HL-60 (cell line): ENCODE measurements around the gene RPRM.

ENCODE experiments used
- TF ChIP-seq, protein P1 (sequence below): IDR thresholded peaks from one replicate; pipeline ENCODE4 v1.5.1; 2011; ENCODE audit warnings: low read length, control low read depth, inconsistent platforms; ENCODE audit not compliant: insufficient read depth
- TF ChIP-seq, protein P2 (sequence below): IDR thresholded peaks from 2 replicates; pipeline ENCODE4 v1.6.1; 2012; ENCODE audit warnings: low read depth; ENCODE audit not compliant: insufficient replicate concordance

- TF ChIP-seq, protein P1, sequence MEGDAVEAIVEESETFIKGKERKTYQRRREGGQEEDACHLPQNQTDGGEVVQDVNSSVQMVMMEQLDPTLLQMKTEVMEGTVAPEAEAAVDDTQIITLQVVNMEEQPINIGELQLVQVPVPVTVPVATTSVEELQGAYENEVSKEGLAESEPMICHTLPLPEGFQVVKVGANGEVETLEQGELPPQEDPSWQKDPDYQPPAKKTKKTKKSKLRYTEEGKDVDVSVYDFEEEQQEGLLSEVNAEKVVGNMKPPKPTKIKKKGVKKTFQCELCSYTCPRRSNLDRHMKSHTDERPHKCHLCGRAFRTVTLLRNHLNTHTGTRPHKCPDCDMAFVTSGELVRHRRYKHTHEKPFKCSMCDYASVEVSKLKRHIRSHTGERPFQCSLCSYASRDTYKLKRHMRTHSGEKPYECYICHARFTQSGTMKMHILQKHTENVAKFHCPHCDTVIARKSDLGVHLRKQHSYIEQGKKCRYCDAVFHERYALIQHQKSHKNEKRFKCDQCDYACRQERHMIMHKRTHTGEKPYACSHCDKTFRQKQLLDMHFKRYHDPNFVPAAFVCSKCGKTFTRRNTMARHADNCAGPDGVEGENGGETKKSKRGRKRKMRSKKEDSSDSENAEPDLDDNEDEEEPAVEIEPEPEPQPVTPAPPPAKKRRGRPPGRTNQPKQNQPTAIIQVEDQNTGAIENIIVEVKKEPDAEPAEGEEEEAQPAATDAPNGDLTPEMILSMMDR: no peak
- TF ChIP-seq, protein P2, sequence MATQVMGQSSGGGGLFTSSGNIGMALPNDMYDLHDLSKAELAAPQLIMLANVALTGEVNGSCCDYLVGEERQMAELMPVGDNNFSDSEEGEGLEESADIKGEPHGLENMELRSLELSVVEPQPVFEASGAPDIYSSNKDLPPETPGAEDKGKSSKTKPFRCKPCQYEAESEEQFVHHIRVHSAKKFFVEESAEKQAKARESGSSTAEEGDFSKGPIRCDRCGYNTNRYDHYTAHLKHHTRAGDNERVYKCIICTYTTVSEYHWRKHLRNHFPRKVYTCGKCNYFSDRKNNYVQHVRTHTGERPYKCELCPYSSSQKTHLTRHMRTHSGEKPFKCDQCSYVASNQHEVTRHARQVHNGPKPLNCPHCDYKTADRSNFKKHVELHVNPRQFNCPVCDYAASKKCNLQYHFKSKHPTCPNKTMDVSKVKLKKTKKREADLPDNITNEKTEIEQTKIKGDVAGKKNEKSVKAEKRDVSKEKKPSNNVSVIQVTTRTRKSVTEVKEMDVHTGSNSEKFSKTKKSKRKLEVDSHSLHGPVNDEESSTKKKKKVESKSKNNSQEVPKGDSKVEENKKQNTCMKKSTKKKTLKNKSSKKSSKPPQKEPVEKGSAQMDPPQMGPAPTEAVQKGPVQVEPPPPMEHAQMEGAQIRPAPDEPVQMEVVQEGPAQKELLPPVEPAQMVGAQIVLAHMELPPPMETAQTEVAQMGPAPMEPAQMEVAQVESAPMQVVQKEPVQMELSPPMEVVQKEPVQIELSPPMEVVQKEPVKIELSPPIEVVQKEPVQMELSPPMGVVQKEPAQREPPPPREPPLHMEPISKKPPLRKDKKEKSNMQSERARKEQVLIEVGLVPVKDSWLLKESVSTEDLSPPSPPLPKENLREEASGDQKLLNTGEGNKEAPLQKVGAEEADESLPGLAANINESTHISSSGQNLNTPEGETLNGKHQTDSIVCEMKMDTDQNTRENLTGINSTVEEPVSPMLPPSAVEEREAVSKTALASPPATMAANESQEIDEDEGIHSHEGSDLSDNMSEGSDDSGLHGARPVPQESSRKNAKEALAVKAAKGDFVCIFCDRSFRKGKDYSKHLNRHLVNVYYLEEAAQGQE: no peak
Observed at GRCh38 chr2:153470867-153471266, 7.7 kb downstream of the RPRM start.
